GM23338 (cell line): Measurements from ENCODE around the gene GABPB1. TPM values are rescaled to one million over a fixed set of nuclear protein-coding genes. Genes with fewer than 3 reads are reported as not detected.

ENCODE experiments used
- CREB1 ChIP-seq: fragments of 250-450 bp; sonication (Bioruptor Pico); IDR thresholded peaks from 2 replicates; pipeline ENCODE4 v1.5.0; 2020; ENCODE audit warnings: low read depth, mild to moderate bottlenecking, moderate library complexity
- JUNB ChIP-seq: IDR thresholded peaks from one replicate; pipeline ENCODE4 v1.6.1; 2016; ENCODE audit warnings: antibody characterized with exemption; ENCODE audit not compliant: unreplicated experiment
- NANOG ChIP-seq: IDR thresholded peaks from 2 replicates; pipeline ENCODE4 v1.6.1; 2016; ENCODE audit warnings: antibody characterized with exemption, borderline replicate concordance
- POLR2AphosphoS5 ChIP-seq: IDR thresholded peaks from 2 replicates; pipeline ENCODE4 v1.6.1; 2016; ENCODE audit warnings: antibody characterized with exemption, low read depth
- STAT1 ChIP-seq: IDR thresholded peaks from one replicate; pipeline ENCODE4 v1.6.1; 2016; ENCODE audit warnings: antibody characterized with exemption; ENCODE audit not compliant: unreplicated experiment
- ZNF114 ChIP-seq: fragments of 250-450 bp; sonication (Bioruptor Pico); IDR thresholded peaks from 2 replicates; pipeline ENCODE4 v1.5.0; 2020; ENCODE audit warnings: mild to moderate bottlenecking, moderate library complexity
- ZNF331 ChIP-seq: fragments of 250-450 bp; sonication (Bioruptor Pico); IDR thresholded peaks from 2 replicates; pipeline ENCODE4 v1.5.0; 2020; ENCODE audit warnings: low read depth, mild to moderate bottlenecking, moderate library complexity
- polyA plus RNA-seq: library from polyadenylated mRNA; unstranded; fragments of >200 nt; fragmentation: Nextera tagmentation; extraction: Ambion mirVana; gene quantifications from 2 replicates; pipeline ENCODE4 v1.2.1, GENCODE V29; 2016
- total RNA-seq: library from RNA; depleted of rRNA; stranded (reverse); fragments of >200 nt; shearing (Covaris generic); gene quantifications from 2 replicates; pipeline ENCODE4 v1.2.3, GENCODE V29; 2014
- TF ChIP-seq, protein P1 (sequence below): fragments of 250-450 bp; sonication (Bioruptor Pico); IDR thresholded peaks from 2 replicates; pipeline ENCODE4 v1.5.0; 2020; ENCODE audit warnings: mild to moderate bottlenecking, moderate library complexity
- TF ChIP-seq, protein P2 (sequence below): IDR thresholded peaks from one replicate; pipeline ENCODE4 v1.6.1; 2018; ENCODE audit warnings: antibody characterized with exemption; ENCODE audit not compliant: unreplicated experiment
- TF ChIP-seq, protein P3 (sequence below): IDR thresholded peaks from 2 replicates; pipeline ENCODE4 v1.6.1; 2016; ENCODE audit warnings: antibody characterized with exemption

Gene GABPB1
- total and polyA plus RNA-seq, 2 experiments from 2014 or later, result 34.4 to 53.9 TPM

DNA sequence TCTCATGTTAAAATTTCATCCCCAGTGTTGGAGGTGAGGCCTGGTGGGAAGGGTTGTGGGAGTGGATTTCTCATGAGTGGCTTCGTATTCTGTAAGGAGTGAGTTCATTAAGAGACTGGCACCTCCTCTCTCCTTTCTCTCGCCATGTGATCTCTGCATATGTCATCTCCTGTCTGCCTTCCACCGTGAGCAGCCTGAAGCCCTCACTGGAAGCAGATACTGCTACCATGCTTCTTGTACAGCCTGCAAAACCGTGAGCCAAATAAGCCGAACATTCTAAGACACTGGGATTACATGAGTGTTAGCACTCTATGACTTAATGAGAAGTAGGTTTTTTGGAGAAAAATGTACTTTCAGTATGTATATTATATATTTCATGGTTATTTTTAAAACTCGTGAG is 6.8 kb upstream of the GABPB1 start (continued):
- TF ChIP-seq, protein P1, sequence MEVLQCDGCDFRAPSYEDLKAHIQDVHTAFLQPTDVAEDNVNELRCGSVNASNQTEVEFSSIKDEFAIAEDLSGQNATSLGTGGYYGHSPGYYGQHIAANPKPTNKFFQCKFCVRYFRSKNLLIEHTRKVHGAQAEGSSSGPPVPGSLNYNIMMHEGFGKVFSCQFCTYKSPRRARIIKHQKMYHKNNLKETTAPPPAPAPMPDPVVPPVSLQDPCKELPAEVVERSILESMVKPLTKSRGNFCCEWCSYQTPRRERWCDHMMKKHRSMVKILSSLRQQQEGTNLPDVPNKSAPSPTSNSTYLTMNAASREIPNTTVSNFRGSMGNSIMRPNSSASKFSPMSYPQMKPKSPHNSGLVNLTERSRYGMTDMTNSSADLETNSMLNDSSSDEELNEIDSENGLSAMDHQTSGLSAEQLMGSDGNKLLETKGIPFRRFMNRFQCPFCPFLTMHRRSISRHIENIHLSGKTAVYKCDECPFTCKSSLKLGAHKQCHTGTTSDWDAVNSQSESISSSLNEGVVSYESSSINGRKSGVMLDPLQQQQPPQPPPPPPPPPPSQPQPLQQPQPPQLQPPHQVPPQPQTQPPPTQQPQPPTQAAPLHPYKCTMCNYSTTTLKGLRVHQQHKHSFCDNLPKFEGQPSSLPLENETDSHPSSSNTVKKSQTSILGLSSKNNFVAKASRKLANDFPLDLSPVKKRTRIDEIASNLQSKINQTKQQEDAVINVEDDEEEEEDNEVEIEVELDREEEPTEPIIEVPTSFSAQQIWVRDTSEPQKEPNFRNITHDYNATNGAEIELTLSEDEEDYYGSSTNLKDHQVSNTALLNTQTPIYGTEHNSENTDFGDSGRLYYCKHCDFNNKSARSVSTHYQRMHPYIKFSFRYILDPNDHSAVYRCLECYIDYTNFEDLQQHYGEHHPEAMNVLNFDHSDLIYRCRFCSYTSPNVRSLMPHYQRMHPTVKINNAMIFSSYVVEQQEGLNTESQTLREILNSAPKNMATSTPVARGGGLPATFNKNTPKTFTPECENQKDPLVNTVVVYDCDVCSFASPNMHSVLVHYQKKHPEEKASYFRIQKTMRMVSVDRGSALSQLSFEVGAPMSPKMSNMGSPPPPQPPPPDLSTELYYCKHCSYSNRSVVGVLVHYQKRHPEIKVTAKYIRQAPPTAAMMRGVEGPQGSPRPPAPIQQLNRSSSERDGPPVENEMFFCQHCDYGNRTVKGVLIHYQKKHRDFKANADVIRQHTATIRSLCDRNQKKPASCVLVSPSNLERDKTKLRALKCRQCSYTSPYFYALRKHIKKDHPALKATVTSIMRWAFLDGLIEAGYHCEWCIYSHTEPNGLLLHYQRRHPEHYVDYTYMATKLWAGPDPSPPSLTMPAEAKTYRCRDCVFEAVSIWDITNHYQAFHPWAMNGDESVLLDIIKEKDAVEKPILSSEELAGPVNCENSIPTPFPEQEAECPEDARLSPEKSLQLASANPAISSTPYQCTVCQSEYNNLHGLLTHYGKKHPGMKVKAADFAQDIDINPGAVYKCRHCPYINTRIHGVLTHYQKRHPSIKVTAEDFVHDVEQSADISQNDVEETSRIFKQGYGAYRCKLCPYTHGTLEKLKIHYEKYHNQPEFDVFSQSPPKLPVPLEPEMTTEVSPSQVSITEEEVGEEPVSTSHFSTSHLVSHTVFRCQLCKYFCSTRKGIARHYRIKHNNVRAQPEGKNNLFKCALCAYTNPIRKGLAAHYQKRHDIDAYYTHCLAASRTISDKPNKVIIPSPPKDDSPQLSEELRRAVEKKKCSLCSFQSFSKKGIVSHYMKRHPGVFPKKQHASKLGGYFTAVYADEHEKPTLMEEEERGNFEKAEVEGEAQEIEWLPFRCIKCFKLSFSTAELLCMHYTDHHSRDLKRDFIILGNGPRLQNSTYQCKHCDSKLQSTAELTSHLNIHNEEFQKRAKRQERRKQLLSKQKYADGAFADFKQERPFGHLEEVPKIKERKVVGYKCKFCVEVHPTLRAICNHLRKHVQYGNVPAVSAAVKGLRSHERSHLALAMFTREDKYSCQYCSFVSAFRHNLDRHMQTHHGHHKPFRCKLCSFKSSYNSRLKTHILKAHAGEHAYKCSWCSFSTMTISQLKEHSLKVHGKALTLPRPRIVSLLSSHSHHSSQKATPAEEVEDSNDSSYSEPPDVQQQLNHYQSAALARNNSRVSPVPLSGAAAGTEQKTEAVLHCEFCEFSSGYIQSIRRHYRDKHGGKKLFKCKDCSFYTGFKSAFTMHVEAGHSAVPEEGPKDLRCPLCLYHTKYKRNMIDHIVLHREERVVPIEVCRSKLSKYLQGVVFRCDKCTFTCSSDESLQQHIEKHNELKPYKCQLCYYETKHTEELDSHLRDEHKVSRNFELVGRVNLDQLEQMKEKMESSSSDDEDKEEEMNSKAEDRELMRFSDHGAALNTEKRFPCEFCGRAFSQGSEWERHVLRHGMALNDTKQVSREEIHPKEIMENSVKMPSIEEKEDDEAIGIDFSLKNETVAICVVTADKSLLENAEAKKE (CRISPR knock-in tag), result no peak
- TF ChIP-seq, protein P2, sequence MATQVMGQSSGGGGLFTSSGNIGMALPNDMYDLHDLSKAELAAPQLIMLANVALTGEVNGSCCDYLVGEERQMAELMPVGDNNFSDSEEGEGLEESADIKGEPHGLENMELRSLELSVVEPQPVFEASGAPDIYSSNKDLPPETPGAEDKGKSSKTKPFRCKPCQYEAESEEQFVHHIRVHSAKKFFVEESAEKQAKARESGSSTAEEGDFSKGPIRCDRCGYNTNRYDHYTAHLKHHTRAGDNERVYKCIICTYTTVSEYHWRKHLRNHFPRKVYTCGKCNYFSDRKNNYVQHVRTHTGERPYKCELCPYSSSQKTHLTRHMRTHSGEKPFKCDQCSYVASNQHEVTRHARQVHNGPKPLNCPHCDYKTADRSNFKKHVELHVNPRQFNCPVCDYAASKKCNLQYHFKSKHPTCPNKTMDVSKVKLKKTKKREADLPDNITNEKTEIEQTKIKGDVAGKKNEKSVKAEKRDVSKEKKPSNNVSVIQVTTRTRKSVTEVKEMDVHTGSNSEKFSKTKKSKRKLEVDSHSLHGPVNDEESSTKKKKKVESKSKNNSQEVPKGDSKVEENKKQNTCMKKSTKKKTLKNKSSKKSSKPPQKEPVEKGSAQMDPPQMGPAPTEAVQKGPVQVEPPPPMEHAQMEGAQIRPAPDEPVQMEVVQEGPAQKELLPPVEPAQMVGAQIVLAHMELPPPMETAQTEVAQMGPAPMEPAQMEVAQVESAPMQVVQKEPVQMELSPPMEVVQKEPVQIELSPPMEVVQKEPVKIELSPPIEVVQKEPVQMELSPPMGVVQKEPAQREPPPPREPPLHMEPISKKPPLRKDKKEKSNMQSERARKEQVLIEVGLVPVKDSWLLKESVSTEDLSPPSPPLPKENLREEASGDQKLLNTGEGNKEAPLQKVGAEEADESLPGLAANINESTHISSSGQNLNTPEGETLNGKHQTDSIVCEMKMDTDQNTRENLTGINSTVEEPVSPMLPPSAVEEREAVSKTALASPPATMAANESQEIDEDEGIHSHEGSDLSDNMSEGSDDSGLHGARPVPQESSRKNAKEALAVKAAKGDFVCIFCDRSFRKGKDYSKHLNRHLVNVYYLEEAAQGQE, result no peak
- TF ChIP-seq POLR2AphosphoS5 (no peak), ZNF331 (CRISPR knock-in tag) (no peak), NANOG (no peak), ZNF114 (CRISPR knock-in tag) (no peak), JUNB (no peak), STAT1 (no peak), CREB1 (CRISPR knock-in tag) (no peak)
- TF ChIP-seq, protein P3, sequence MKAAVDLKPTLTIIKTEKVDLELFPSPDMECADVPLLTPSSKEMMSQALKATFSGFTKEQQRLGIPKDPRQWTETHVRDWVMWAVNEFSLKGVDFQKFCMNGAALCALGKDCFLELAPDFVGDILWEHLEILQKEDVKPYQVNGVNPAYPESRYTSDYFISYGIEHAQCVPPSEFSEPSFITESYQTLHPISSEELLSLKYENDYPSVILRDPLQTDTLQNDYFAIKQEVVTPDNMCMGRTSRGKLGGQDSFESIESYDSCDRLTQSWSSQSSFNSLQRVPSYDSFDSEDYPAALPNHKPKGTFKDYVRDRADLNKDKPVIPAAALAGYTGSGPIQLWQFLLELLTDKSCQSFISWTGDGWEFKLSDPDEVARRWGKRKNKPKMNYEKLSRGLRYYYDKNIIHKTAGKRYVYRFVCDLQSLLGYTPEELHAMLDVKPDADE, result no peak
